ENCODE results near the gene TMOD4.

Gene TMOD4

DNA sequence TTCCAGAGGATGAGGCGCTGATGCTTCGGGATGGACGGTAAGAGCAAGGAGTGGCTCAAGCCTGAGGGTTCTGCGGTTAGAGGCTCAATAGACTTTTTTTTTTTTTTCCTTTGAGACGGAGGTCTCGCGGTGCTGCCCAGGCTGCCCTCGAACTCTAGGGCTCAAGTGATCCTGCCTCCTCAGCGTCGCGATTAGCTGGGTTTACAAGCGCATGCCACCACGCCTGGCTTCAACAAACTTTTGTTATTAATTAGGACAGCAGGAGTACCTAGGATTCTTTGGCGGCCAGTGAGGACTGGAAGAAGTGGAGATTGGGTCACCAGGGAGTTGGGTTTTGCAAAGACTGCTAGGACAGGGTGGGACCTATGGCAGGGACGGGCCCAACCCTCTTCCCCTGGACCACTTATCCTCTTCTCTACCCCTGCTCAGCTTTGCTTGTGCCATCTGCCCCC lies 9.2 kb downstream of the TMOD4 start:
- DNase-seq (ENCODE audit: low read depth in 1 of 2, low spot score in 1 of 2) = peak in 1 of 2 experiments; percentile 30
- in situ Hi-C loops (cut with HindIII; ENCODE audit: low pct_unique_long_range_greater_than_20kb, low sequenced_read_pairs) = no loop called here
- no peak for TF ChIP-seq JUND (IDR thresholded peaks at IDR 0.05; ENCODE audit: low read depth)

DNA sequence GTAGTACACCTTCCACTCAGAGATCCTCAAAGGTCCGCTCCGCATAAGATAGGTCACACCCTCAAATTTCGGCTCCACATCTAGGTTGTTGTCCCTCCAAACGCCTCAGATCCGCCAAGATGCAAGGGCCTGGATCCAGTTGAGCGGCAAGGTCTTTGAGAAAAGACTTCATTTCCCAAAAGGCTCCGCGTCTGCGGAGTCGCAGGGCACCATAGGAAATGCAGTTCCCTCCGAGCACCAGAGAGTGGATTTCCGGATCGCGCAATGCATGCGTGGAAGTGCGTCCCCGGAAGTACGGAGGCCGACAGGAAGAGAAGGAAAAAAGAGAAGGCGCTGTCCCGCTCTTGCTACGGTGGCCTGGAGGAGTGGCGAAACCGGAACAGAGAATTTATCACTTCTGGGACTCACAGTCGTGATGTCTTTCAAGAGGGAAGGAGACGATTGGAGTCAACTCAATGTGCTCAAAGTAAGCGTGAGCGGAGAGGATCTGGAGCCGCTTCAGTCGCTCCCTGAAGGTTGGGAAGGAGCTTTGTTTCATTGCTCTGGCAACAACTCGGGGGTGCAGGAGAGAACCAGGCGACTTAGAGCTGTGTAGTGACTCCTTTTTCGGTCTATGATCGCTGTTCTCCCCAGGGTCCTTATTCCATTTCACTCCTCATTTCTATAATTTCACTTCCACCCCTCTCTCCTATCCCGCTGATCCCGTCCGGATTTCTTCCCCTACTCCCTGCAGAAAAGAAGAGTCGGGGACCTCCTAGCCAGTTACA lies 9.9 kb downstream of the TMOD4 start, which contains the start of the genes LYSMD1 and SCNM1:
Gene LYSMD1, minus strand, starts transcription at position 165 of the 767 bp plus-strand sequence. CDS start 644 bp downstream, outside the sequence.
Gene SCNM1, plus strand, starts transcription at position 407 of the 767 bp plus-strand sequence. Its CDS starts 9 bp downstream, at position 416.
- TF ChIP-seq JUND (IDR thresholded peaks at IDR 0.05; ENCODE audit: low read depth) = no peak
- peak; percentile 89 to 100 for DNase-seq (ENCODE audit: low read depth in 1 of 2, low spot score in 1 of 2)
- in situ Hi-C loops (cut with HindIII; ENCODE audit: low pct_unique_long_range_greater_than_20kb, low sequenced_read_pairs) = no loop called here

DNA sequence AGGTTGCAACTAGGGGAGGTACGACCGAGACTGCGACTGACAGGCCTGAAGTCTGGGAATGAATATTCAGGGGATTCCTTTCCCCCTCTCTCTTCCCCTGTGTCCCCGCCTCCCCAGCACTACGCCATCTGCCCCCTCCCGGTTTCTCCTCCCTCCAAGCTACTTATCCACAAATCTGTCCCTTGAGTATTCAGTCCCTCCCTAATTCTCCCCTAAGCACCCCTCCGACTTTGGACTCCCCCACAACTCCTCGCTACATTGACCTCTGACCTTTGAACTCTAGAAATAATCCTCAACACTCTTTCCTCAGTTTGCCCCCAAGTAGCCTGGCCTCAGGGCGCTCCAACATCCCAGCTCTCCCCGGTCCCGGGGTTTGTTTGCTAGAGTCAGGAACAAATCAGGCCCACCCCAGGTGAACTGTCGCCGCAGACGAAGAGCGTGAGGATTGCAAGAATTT lies 10.5 kb downstream of the TMOD4 start:
- DNase-seq (ENCODE audit: low read depth in 1 of 2, low spot score in 1 of 2) = no peak
- in situ Hi-C loops (cut with HindIII; ENCODE audit: low pct_unique_long_range_greater_than_20kb, low sequenced_read_pairs) = no loop called here
- no peak for TF ChIP-seq JUND (IDR thresholded peaks at IDR 0.05; ENCODE audit: low read depth)

DNA sequence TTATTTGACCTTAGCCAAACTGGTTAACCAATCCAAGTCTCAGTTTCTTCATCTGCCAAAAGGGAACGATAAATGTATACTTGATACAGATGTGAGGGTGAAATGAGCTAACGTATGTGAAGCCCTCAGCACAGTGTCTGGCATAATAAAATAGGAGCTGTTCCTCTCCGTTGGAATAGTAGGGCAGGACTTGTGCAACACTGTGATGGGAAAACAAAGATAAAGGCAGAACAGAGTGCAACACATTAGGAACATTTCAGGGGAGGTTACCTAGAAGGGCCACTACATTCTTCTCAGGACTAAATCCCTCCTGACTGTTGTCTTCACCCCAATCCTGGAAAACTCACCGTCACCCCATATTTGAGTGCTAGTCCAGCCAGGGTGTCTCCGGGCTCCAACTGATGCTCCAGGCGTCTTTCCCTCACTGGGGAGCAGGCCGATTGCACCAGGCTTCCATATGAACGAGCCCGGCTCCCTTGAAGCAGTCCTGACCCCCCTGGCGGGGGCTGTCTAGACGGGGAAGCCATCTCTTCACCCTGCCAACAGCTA lies 11.0 kb downstream of the TMOD4 start:
- TF ChIP-seq JUND (IDR thresholded peaks at IDR 0.05; ENCODE audit: low read depth) = no peak
- in situ Hi-C loops (cut with HindIII; ENCODE audit: low pct_unique_long_range_greater_than_20kb, low sequenced_read_pairs) = no loop called here
- DNase-seq (ENCODE audit: low read depth in 1 of 2, low spot score in 1 of 2) = peak in 1 of 2 experiments; percentile 38

DNA sequence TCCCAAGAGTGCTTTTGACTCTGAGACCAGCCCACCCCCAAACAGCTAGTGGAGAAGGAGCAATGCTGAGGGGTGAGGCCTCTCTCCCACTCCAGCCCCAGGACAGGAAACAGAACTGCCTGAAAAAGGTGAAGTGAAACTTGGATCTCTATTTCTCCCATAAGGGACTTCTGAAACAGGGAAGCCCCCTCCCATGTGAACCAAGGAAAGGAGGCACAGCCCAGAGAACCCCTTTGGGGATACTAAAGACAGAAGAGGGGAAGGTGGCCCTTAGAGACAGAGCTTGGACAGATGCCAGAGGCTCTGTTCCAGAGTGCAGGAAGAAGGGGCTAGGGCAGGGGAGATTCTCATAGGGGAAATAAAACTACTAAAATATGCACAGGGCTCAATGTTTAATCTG lies 16.4 kb downstream of the TMOD4 start:
- in situ Hi-C loops (cut with HindIII; ENCODE audit: low pct_unique_long_range_greater_than_20kb, low sequenced_read_pairs) = no loop called here
- TF ChIP-seq JUND (IDR thresholded peaks at IDR 0.05; ENCODE audit: low read depth) = no peak
- DNase-seq (ENCODE audit: low read depth in 1 of 2, low spot score in 1 of 2) = no peak

DNA sequence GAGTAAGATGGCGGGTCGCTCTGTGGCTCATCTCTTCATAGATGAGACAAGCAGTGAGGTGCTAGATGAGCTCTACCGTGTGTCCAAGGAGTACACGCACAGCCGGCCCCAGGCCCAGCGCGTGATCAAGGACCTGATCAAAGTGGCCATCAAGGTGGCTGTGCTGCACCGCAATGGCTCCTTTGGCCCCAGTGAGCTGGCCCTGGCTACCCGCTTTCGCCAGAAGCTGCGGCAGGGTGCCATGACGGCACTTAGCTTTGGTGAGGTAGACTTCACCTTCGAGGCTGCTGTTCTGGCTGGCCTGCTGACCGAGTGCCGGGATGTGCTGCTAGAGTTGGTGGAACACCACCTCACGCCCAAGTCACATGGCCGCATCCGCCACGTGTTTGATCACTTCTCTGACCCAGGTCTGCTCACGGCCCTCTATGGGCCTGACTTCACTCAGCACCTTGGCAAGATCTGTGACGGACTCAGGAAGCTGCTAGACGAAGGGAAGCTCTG lies 17.0 kb downstream of the TMOD4 start:
- DNase-seq (ENCODE audit: low read depth in 1 of 2, low spot score in 1 of 2) = no peak
- in situ Hi-C loops (cut with HindIII; ENCODE audit: low pct_unique_long_range_greater_than_20kb, low sequenced_read_pairs) = no loop called here
- TF ChIP-seq JUND (IDR thresholded peaks at IDR 0.05; ENCODE audit: low read depth) = no peak

DNA sequence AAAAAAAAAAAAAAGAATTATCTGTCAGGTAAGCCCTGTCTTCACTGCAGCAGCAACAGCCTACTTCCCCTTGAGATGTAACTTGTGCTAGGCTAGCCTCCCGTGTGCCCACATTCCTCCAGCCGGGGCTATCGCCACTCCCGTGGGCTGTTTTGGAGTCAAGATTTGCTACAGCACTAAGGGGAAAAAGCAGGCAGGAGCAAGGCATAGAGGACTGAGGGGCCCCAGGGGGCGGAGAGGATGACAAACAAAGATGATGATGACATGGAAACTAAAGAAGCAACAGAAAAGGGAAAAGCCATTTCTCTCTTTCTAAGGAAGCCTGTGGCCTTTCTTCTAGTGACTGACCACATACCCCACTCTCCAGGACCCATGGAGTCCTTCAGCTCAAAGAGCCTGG lies 17.5 kb downstream of the TMOD4 start:
- no peak for TF ChIP-seq JUND (IDR thresholded peaks at IDR 0.05; ENCODE audit: low read depth)
- no peak for DNase-seq (ENCODE audit: low read depth in 1 of 2, low spot score in 1 of 2)
- in situ Hi-C loops (cut with HindIII; ENCODE audit: low pct_unique_long_range_greater_than_20kb, low sequenced_read_pairs) = no loop called here

DNA sequence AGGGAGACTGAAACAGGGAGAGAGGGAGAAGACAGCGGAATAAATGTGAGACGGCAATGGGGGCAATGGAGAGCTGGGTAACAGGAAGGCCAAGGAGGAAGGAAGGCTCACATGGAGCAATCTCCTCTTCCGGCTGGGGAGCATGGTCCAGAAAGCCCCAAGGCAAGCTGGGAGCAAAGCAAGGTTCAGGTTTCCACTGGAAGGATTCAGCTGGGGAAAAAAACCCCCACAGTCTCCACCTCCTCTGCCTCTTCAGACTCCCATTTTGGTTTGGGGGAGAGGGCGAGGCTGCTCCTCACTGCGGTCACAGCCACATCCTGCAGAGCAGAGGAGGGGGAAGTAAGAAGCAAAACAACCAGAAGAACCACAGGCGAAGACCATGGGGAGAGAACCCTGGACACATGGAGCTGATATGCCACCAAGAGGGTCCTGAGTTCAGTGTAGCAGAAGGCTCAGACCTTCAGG lies 18.7 kb downstream of the TMOD4 start:
- DNase-seq (ENCODE audit: low read depth in 1 of 2, low spot score in 1 of 2) = no peak
- in situ Hi-C loops (cut with HindIII; ENCODE audit: low pct_unique_long_range_greater_than_20kb, low sequenced_read_pairs) = no loop called here
- no peak for TF ChIP-seq JUND (IDR thresholded peaks at IDR 0.05; ENCODE audit: low read depth)

DNA sequence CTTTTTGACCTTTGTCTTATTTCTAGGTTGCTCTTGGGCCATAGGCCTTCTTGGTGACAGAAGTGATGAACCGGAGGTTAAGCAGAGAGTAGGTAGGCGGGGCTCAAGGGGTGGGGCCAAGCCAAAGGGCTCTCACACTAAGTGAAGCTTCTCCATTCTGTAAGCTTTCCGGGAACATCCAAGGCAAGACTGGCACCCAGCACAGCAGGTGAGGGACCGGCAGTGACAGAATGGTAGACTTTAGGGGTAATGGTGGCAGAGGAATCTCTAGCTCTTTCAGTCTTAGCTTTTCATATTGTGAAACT lies 19.3 kb downstream of the TMOD4 start, which contains the start of gene TNFAIP8L2:
Gene TNFAIP8L2, plus strand, starts transcription at position 135 of the 305 bp plus-strand sequence. CDS start 2,049 bp downstream, outside the sequence.
- no peak for TF ChIP-seq JUND (IDR thresholded peaks at IDR 0.05; ENCODE audit: low read depth)
- no peak for DNase-seq (ENCODE audit: low read depth in 1 of 2, low spot score in 1 of 2)
- in situ Hi-C loops (cut with HindIII; ENCODE audit: low pct_unique_long_range_greater_than_20kb, low sequenced_read_pairs) = no loop called here

DNA sequence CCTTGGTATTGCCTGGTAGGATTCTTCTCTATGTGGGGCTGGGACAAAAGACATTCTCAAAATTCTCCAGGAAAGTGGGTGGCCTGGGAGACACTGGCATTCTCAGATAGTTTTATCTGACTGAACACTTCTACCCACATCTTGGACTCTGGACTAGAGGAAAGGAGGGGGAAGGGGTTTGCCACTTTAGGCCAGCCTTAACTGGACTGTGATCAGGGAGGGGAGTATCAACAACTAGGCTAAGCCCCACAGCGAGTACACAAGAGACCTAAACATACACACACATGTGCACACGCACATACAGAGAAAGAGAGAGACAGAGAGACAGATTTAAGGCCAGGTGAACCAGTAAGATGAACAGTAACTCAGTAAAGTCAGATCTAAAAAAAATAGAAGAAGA lies 28.1 kb downstream of the TMOD4 start:
- no peak for TF ChIP-seq JUND (IDR thresholded peaks at IDR 0.05; ENCODE audit: low read depth)
- DNase-seq (ENCODE audit: low read depth in 1 of 2, low spot score in 1 of 2) = no peak
- in situ Hi-C loops (cut with HindIII; ENCODE audit: low pct_unique_long_range_greater_than_20kb, low sequenced_read_pairs) = no loop called here

DNA sequence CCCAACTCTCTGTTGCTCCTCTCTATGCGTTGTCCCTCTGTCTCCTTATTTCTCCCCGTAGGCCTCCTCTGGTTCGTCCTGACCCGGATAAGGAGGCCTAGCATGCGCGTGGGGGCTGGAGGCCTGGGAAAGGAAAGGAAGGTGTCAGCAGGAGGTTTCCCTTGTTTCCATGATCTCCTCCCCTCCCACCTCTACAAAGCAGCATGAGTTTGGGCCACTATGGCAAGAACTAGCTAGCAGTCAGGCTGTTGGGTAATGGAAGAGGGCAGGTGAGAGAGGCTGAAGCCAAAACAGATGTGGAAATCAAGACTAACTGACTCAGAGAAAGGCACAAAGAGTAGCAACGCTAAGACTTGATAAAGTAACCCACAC lies 28.7 kb downstream of the TMOD4 start:
- in situ Hi-C loops (cut with HindIII; ENCODE audit: low pct_unique_long_range_greater_than_20kb, low sequenced_read_pairs) = no loop called here
- no peak for DNase-seq (ENCODE audit: low read depth in 1 of 2, low spot score in 1 of 2)
- no peak for TF ChIP-seq JUND (IDR thresholded peaks at IDR 0.05; ENCODE audit: low read depth)

DNA sequence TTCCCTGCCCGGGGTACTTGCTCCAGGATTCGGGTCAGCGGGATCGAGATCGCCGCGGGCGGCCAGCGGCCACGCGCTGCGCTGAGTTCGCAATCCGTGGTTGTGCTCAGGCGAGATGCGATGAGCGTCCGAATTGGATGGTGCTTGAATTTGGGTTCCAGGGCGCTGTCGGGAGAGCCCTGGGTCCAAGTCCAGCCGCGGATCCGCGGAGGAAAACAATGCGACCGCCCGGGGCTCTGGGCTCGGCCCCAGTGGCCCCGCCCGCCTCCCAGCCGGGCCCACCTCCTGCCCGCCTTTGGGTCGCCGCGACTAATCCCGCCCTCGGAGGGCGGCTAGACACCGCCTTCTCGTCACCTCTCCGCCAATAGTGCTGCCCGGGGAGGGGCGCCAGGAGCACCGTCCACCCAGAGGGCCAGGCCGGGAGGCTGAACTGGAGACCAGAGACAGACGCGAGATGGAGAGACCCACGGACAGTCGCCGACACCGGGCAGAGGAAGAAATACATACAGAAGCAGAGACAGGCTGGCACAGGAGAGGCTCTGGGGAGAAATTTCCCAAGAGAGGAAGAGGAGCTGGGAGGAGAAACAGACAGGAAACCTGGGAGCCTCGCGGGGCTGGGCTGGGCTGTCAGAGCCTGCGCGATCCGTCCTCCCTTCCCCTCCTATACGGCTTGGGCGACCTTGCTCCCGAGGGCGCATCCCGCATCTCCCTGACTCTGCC lies 29.2 kb downstream of the TMOD4 start, which contains the start of gene SEMA6C:
Gene SEMA6C, minus strand, starts transcription at position 220 of the 720 bp plus-strand sequence. CDS start 4,010 bp downstream, outside the sequence.
- in situ Hi-C loops (cut with HindIII; ENCODE audit: low pct_unique_long_range_greater_than_20kb, low sequenced_read_pairs) = no loop called here
- peak; percentile 94 to 95 for DNase-seq (ENCODE audit: low read depth in 1 of 2, low spot score in 1 of 2)
- TF ChIP-seq JUND (IDR thresholded peaks at IDR 0.05; ENCODE audit: low read depth) = no peak

Data from T47D (cell line).